ENCODE data around the gene FAM193A.
"Not testable (repeated sequence)": the region's sequence is repeated elsewhere in the genome, so short reads cannot be mapped to it uniquely, and the experiment has no call there.

The FAM193A gene

DNA sequence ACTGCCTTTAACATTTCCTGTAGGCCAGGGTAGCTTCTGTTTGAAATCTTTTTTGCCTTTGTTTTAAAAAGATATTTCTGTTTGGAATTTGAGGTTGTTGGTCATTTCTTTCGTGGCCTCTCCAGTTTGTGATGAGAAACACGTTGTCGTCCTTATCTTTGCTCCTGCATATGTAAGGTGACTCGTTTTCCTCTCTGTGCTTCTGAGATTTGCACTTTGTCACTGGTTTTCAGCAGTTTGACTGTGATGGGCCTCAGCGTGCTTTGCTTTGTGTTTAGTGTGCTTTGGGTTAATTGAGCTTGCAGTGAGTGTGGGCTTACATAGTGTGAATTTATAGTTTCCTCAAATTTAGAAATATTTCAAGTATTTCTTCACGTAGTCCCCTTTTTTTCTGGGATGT lies 81.5 kb downstream of the FAM193A start:
- no peak for DNase-seq

DNA sequence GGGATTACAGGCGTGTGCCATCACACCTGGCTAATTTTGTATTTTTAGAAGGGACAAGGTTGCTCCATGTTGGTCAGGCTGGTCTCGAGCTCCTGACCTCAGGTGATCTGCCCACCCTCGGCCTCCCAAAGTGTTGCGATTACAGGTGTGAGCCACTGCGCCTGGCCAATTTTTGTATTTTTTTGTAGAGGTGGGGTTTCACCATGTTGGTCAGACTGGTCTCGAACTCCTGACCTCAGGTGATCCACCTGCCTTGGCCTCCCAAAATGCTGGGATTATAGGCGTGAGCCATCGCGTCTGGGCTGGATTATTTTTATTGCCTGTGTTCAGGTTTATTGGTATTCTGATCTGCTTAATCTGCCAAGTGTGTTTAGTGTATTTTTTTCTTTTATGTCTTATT lies 82.3 kb downstream of the FAM193A start:
- DNase-seq, result not testable (repeated sequence)

DNA sequence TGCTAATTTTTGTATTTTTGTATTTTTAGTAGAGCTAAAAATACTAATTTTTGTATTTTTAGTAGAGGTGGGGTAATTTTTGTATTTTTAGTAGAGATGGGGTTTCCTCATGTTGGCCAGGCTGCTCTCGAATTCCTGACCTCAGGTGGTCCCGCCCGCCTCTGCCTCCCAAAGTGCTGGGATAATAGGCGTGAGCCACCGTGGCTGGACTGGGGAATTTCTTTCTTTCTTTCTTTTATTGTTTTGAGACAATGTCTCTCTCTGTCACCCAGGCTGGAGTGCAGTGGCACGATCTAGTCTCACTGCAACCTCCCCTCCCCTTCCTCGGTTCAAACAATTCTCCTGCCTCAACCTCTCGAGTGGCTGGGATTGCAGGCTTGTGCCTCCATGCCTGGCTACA lies 83.0 kb downstream of the FAM193A start:
- DNase-seq, result no peak

DNA sequence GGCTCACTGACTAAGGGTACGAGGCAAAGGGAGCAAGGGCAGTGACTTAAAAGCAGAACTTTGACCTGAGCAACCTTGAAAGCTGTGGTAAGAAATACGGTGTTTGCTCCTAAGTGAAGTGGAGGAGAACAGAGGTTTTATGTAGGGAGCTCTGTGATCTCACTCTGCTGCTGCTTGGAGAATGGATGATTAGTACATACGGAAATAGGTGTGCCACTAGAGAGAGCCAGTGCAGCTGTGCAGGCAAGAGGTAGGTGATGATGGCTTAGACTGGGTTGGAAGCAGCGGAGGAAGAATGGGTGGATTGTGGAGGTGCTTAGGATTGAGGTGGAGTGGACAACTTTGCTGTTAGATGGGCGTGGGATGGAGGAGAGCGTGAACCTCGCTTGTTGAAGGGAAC lies 85.0 kb downstream of the FAM193A start:
- DNase-seq, result no peak

DNA sequence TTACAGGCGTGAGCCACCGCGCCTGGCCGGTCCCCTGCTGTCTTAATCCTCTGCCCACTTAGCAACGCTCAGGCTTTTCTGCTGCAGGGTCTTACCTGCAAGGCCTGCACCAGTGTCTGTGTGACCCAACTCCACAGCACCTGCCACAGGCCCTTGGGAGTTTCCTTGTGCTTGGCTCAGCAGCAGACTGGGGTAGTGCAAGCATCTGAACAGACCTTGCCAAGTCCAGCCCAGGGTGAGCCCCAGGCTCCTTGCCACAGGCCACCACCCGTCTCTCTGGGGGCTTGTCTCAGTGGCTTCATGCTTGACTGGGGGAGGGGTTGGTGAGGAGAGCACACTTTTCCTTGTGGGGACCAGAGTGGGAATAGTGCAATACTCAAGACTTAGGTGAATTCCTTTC lies 87.0 kb downstream of the FAM193A start:
- no peak for DNase-seq

DNA sequence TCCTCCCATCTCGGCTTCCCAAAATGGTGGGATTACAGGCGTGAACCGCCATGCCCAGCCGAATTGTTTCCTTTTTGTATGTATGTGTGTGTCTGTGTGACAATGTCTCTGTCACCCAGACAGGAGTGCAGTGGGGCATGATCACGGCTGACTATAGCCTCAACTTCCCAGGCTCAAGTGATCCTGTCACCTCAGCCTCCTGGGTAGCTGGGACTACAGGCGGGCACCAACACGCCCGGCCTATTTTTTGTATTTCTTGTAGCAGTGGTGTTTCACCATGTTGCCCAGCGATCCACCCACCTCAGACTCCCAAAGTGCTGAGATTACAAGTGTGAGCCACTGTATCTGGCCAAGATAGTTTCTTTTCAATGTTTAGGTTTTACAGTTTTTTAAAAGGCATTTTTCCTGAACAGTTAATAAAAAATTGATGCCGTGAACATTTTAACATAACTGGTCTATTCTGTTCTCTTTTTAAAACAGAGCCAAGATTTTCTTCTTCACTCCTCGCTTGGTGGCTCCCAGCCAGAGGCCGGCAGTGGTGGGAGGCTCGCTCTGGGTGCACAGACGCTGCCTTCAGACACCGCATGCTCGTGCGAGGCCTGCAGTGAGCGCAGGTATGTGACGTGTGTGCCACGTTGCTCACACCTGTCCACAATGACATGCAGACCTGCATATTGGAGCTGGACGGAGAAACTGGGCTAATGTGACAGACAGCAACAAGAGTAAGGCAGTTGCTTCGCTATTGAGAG lies 88.5 kb downstream of the FAM193A start:
- no peak for DNase-seq

DNA sequence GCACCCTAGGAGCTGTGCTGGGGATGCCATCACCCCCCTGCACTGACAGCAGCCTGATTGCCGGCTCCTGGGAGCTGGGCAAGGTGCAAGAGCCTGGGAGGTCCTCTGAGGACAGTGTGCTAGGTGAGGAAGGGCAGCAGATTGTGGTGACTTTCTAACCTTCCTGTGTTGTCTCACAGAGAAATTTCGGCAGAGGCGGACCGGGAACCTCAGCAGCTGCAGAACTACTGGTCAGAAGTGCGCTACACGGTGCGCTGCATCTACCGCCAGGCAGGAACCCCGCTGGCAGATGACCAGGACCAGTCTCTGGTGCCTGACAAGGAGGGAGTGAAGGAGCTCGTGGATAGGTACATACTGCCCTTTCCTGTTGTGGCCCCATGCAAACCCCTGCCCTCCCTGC lies 89.8 kb downstream of the FAM193A start:
- DNase-seq, result no peak

DNA sequence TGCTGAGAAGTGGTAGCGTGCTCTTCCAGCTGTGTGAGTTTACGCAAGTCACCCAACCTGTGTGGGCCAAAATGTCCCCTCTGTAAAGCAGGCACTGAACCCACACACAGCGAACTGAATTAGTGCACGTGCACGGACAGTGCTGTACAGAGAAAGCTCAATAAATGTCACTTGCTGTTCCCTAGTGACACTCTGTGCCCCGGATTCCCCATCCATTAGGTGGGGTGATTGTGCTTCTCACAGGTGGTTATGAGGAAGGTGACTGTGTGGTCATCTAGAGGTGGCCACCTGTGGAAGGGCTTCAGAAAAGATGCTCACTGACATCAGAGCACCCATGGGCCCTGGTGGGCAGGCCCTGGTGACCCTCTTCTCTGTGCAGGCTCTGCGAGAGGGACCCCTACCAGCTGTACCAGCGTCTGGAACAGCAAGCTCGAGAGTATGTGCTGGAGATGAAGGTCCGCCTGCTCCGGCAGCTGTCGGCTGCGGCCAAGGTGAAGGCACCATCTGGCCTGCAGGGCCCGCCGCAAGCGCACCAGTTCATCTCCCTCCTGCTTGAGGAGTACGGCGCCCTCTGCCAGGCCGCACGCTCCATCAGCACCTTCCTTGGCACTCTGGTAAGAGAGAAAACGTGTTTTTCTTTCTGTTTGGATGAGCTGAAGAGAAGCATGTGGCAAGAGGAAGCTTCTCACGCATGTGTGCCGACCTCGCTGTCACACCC lies 94.3 kb downstream of the FAM193A start:
- DNase-seq, result no peak

DNA sequence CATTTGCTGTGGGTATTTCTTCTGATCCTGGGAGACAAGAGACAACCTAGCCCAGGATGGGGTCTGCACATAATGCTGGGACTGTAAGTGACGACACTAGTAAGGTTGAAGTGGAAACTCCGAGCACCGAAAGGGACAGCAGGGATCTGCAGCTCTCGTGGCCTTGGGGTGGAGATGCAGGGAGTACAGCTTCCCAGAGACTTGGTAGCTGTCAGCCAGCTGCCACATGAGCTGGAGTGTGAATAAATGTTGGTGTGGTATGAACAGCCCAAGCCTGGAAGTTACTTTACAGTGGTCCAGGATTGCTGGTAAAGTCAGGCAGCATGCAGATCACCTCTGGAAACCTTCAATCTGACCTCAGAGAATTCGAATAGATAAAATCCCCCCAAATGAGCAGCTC lies 97.6 kb downstream of the FAM193A start:
- DNase-seq, result no peak

DNA sequence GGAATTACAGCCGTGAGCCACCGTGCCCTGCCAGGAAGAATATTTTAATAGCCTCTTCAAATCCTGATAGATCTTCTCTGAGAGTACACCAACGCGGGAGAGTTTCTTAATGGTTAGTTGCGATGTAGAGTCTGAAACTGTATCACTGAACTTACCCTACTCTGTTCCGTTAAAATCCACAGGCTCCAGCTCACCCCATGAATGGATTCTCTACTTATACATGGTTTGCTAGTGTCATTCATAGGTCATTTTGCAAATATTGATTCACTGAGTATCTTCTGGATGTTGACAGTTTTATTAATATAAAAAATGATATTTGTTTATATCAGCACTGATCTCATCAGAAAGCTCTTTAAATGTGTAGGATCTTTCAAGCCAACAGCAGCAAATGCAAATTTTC lies 99.9 kb downstream of the FAM193A start:
- no peak for DNase-seq

DNA sequence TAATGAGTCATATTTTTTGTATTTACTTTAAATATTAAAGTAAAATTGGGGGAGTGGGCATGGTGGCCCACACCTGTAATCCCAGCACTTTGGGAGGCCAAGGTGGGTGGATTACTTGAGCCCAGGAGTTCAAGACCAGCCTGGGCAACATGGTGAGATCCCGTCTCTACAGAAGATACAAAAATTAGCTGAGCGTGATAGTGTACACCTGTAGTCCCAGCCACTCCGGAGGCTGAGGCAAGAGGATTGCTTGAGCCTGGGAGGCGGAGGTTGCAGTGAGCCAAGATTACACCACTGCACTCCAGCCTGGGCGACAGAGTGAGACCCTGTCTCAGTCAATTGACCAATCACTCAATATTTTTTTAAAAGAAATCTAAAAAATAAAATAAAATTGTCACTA lies 100.5 kb downstream of the FAM193A start:
- DNase-seq, result not testable (repeated sequence)

DNA sequence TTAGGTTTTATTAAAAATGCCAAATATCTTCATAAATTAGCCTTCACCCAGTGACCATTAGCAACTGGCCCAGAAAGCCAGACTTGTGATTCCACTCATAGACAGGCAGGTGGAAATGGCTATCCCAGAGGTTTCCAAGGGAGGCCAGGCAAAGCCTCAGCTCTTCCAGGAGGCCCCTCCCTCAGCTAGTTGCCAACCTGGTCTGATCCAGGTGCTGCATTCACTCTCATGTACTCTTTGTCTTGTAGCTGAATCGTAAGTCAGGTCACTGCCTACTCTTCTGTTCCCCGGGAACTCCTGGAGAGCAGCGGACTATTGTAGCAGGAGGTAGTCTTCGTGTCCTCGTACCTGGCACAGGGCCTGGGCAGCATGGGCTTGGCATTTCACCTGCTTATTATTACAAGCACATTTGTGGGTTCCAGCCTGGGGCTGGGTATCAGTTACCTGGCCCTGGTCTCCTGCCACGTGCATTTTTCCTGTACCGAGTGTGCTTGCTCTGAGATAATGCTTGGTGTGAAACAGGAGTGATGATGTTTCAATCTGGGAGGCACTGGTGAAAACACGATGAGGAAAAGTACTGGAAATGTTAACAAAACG lies 101.6 kb downstream of the FAM193A start:
- DNase-seq, result no peak

DNA sequence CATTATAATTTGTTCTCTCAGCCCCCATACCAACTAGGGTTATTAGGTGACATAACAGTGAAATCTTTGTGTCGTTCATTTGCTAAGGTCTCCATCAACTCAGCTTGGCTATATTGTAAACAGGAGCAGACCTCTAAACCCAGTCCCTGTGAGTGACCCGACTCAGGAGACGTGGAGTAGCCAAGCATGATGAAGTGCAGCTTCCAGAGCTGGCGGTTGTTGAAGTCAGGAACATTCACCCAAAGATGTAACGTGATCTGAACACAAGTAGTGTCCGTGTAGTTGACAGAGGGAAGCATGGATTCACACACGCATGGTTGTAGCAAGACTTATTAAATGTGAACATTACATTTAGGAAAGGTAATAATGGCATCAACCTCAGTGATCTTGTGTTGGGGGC lies 102.3 kb downstream of the FAM193A start:
- no peak for DNase-seq

DNA sequence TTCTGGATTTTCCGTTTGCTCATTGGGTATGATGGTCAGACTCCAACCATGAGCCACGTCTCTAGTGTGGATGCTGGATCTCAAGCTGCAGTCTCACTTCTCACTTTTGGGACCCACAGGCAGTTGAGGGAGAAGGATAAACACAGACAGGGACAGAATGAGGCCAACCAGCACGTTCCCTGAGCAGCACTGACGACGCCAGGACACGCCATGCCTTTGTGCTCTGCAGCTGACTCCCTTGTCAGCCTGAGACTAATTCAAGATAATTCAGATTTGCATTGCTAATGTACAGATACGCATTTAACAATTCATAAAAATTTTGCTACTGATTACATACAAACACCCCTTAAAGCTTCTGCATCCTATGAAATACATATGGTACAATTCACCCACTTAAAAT lies 106.5 kb downstream of the FAM193A start:
- no peak for DNase-seq

DNA sequence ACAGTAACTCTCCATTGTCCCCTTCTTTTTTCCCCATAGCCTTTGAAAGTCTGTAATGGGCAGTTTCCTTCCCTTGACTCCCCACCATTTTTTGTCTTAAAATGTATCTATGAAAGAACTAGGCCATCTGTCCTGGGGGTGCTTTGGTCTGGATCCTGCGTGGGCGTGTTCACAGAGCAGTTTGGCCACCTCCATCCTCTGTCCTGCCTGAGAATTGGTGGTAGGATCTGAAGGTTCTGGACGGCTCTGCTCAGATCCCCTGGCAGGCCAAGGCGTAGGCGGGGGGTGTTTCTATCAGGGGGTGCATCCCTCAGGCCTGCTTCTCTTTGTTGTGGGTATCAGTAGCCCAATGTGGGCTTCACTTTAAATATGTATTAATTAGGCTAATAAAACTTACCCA lies 107.1 kb downstream of the FAM193A start:
- DNase-seq, result no peak

DNA sequence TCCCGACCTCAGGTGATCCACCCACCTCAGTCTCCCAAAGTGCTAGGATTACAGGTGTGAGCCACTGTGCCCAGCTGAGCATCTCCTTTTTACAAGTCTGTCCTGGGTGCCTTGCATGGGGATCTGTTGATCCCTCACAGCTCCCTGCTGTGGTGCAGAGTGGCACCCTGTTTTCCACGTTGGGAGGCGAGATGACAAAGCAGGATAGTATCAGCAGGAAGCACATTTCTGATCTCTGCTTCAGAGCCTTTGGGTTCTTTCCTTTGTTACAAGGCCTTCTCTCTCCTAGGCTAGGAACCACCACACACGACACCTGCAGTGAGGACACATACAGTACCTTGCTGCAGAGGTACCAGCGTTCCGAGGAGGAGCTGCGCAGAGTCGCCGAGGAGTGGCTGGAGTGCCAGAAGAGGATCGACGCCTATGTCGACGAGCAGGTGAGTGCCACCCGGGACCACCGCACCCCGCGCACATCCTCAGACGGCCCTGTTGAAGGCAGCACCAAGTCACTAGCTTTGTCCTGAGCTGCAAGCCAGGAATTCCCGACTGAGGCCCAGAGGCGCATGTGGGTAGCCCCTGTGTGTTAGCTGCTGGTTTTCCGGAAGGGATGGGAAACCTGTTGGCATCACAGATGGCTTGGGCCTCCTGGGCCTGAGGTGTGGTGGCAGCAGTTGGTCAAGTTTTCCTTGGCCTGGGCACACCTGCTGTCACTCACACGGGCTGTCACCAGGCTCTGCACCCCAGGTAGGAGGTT lies 110.1 kb downstream of the FAM193A start:
- DNase-seq, result no peak

DNA sequence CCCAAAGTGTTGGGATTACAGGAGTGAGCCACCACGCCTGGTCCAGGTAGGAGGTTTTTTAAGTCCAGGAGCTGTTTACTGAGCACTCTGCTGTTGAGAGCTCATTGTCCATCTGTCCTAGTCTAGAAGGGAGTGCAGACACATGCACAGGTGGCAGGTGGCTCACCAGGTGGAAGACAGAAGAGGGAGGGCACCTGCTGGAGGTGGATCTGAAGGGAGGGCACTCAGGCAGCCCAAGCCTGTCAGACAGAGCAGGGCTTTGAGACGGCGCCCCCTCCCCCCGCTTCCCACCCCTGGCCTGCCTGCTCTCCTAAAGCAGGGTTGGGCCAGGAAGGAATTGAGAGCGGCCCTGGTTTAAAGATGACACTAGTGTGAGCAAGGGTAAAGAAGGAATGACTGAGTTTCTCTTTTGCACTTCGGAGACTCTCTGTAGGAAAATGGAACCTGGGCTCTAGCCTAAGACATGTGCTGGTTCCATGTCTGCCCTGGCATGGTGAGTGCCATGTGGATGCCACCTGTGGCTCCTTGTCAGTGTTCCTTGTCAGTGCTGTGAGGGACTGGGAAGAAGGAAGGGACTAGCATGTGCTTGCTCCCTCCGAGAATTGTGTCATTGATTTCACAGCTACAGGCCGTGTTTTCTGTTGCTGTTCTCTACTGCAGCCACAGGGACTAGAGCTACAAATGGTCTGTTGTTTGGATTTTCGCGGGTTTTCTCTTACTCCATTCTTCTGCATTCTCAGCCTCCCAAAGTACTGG lies 111.1 kb downstream of the FAM193A start:
- DNase-seq, result no peak

DNA sequence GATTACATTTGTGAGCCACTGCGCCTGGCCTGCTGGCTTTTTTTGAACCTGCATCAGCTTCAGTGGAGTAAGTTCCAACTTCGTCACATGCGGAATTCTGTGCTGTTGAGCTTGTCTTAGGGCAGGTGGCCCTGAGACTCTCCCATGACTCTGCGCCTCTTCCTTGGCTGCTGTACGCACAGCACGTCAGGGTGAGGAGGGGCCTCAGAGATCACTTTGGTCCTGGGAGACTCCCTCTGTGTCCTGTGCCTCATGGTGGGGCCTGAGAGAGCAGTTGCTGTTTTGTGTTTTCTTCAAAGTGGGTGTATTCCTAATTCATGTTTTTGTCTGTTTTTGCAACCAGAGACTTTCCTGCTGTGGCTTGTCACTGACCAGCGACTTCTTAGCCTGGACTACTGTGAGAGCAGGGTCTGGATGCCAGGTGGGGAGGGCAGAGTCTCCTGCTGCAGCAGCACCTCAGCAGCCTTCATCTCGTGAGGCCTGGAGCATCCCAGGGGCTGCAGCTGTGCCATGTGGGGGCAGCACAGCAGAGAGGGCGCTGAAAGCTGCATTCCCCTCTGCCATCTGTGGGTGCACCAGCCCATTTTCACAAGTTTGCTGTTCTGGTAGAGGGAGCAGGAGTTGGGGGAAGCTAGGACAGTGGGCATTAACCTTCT lies 111.8 kb downstream of the FAM193A start:
- no peak for DNase-seq

DNA sequence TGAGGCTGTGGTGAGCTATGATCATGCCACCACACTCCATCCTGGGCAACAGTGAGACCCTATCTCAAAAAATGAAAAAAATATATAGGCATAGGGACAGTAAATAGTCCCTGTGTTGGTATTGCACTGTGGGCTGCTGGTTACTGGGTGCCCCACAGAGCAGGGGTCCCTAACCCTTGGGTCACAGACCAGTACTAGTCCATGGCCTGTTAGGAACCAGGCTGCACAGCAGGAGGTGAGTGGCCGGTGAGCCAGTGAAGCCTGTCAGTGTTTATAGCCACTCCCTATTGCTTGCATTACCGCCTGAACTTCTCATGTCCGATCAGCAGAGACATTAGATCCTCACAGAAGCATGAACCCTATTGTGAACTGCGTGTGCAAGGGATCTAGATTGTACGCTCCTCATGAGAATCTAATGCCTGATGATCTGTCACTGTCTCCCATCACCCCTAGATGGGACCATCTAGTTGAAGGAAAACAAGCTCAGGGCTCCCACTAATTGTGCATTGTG lies 113.2 kb downstream of the FAM193A start:
- no peak for DNase-seq

DNA sequence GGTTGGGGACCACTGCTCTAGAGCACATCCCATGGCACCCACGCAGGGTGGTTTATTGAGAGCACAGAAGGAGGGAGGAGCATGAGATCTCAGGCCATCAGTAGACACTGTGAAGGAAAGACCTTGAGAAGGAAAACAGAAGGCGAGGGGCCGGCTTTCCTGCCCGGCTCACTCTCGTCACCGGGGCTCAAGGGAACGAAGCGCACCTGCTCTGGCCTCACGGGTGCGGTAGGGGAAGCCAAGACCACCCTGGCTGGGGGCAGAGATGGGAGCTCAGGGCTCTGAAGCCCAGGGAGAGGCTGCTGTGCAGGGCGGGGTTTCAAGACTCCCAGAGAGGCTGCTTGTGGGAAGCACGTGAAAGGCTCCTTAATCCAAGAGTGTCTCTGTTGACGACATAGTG lies 113.8 kb downstream of the FAM193A start:
- no peak for DNase-seq

DNA sequence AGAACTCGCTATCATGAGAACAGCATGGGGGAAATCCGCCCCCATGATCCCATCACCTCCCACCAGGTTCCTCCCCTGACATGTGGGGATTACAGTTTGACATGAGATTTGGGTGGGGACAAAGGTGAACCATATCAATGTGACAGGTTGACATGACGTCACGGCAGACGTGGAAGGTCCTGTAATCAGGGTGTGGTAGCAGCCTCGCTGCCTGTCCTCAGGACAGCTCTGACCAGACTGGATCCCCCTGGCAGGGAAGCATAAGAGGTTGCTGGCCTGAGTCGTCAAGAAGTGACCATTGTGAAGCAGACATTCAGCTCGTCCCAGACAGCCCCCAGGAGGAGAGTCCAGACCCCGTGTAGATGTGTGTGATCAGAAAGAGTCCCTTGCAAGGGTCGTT lies 115.1 kb downstream of the FAM193A start:
- no peak for DNase-seq

DNA sequence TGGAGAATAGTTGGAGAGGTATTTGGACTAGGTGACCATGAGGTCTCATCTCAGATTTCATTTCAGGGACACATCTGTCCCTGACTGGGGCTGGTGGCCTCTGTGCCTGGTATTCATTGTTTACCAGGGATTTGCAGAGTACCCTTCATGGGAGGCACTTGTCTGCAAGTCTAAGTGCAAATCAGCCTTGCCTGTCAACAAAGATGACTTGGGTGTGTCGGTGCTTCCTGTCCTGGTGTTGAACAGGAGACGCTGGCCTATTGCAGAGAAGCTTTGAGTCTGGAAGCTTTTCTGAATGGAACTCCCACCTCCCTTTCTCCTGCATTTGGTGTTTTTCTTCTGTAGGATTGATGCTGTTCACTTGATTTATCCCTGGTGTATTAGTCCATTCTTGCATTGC lies 115.6 kb downstream of the FAM193A start:
- DNase-seq, result no peak
